Measurements from ENCODE around the gene KCNAB3.

Gene KCNAB3

DNA sequence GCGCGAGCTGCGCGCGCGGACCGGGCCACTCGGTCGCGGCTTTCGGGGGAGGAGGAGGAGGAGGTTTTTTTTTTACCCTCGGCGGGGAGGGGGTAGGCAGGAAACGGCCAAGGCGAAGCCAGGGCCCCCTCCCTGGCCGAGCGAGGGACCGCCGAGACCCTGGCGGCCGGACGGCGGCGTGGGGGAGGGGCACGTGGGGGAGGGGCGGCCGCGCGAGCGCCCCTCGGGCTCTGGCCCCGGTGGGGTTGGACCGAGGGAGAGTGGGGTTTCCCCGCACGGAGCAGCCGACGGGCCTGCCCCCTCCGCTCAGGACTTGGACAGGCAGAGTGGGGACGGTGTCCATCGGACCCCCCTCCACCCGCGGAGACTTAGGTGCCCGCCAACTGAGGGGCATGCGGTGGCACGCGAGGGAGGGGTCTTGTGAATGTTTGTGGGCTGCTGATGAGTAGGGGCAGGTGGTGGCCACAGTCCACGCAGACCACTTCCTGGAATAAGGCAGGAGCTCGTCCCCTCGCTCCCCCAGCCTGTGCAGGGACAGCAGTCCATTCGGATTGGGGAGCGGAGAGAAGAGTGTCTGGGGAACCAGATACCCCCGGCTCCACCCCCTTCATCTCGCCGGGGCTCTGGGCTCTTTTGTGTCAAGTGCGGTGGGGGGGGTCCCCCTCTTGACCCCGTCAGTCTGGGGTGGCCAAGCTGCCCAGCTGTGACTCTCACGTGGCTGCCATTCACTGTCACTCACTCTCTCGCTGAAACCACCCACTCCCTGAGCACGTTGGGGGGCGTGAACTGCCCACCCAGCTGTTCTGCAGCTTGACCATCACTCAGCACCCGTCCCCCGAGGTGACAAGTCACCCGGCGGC lies 44.1 kb downstream of the KCNAB3 start:
- DNase-seq (ENCODE audit: low read depth) = no peak
- TF ChIP-seq CTCF (conservative IDR thresholded peaks at IDR 0.05; ENCODE audit: low read depth, low read length) = no peak
- peak overlapping the region; percentile 79 for H3K4me3 ChIP-seq (ENCODE audit: low read length)

DNA sequence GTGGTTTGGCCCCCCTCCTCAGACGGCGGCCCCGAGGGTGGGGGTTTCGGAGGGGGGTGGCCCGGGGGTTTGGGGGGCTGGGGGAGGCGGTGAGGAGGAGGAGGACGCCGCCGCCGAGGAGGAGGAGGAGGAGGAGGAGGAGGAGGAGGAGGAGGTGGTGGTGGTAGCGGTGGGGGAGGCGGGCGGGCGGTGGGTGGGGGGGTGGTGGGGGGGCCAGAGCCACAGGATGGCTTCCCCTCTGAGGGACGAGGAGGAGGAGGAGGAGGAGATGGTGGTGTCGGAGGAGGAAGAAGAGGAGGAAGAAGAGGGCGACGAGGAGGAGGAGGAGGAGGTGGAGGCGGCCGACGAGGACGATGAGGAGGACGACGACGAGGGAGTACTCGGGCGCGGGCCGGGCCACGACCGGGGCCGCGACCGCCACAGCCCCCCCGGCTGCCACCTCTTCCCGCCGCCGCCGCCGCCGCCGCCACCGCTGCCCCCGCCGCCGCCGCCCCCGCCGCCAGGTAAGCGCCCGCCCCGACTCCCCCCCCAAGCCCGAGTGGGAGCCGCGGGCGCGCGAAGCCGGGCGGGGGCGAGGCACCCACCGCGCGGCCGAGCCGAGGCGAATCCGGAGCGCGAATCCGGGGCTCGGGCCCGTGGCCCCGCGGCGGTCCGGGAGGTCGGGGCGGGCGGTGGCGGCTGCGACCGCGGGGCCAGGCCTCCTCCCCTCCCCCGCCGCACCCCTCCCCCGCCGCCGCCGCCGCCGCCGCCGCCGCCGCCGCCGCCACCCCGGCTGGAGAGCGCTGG lies 44.9 kb downstream of the KCNAB3 start:
- DNase-seq (ENCODE audit: low read depth) = no peak
- peak overlapping the region; percentile 79 for H3K4me3 ChIP-seq (ENCODE audit: low read length)
- no peak for TF ChIP-seq CTCF (conservative IDR thresholded peaks at IDR 0.05; ENCODE audit: low read depth, low read length)

- H3K4me3 ChIP-seq (ENCODE audit: low read length) = peak overlapping the region; percentile 59
- DNase-seq (ENCODE audit: low read depth) = no peak
- TF ChIP-seq CTCF (conservative IDR thresholded peaks at IDR 0.05; ENCODE audit: low read depth, low read length) = no peak
These were observed 45.8 kb downstream of the KCNAB3 start for GRCh38 chr17:7883781-7884386.

GRCh38 chr17:7882629-7883028 lies 47.0 kb downstream of the KCNAB3 start:
- no peak for DNase-seq (ENCODE audit: low read depth)
- TF ChIP-seq CTCF (conservative IDR thresholded peaks at IDR 0.05; ENCODE audit: low read depth, low read length) = no peak
- H3K4me3 ChIP-seq (ENCODE audit: low read length) = no peak overlapping the region

GRCh38 chr17:7882068-7882467 lies 47.6 kb downstream of the KCNAB3 start:
- H3K4me3 ChIP-seq (ENCODE audit: low read length) = no peak overlapping the region
- DNase-seq (ENCODE audit: low read depth) = no peak
- no peak for TF ChIP-seq CTCF (conservative IDR thresholded peaks at IDR 0.05; ENCODE audit: low read depth, low read length)

GRCh38 chr17:7881276-7882054 lies 48.2 kb downstream of the KCNAB3 start:
- no peak for TF ChIP-seq CTCF (conservative IDR thresholded peaks at IDR 0.05; ENCODE audit: low read depth, low read length)
- DNase-seq (ENCODE audit: low read depth) = no peak
- H3K4me3 ChIP-seq (ENCODE audit: low read length) = no peak overlapping the region

All from retinal pigment epithelial cell (primary cell).